WTC11 (cell line): Measurements from ENCODE around the gene SYNDIG1. TPM values are rescaled to one million over a fixed set of nuclear protein-coding genes. Genes with fewer than 3 reads are reported as not detected.

Source experiments
- ATAC-seq: fragments of 200-7000 bp; cut with Tn5 transposase; 2 replicates; pipeline ENCODE4 v1.10.0; 2021; ENCODE audit warnings: mild to moderate bottlenecking, moderate library complexity
- CTCF ChIA-PET: fragments of 300-600 bp; sonication (Branson Sonifier 250); formaldehyde crosslinking; loops from one replicate; lab custom pipeline; 2021; ENCODE audit warnings: antibody characterized with exemption; lab: Charles Lee
- POLR2A ChIA-PET: fragments of 350-600 bp; sonication (Branson Sonifier 250); formaldehyde crosslinking; loops from one replicate; lab custom pipeline; 2021; ENCODE audit warnings: antibody characterized with exemption; lab: Charles Lee
- DNase-seq: peaks from one replicate; pipeline ENCODE4 v3.0.0; 2021; ENCODE audit warnings: low spot score
- H3K27ac Mint-ChIP-seq: 2 replicates; pipeline ENCODE4 v1.8.0; 2021; ENCODE audit warnings: mixed read lengths
- H3K27me3 Mint-ChIP-seq: 2 replicates; pipeline ENCODE4 v1.8.0; 2021; ENCODE audit warnings: low read depth, mild to moderate bottlenecking, moderate library complexity, mixed read lengths
- H3K36me3 Mint-ChIP-seq: 2 replicates; pipeline ENCODE4 v1.8.0; 2021; ENCODE audit warnings: mixed read lengths
- H3K4me1 Mint-ChIP-seq: 2 replicates; pipeline ENCODE4 v1.8.0; 2022; ENCODE audit warnings: mixed read lengths
- H3K4me3 Mint-ChIP-seq: 2 replicates; pipeline ENCODE4 v1.8.0; 2021; ENCODE audit warnings: mild to moderate bottlenecking, moderate library complexity, mixed read lengths
- H3K9me3 Mint-ChIP-seq: 2 replicates; pipeline ENCODE4 v1.8.0; 2021; ENCODE audit warnings: mixed read lengths
- ELF4 ChIP-seq: sonication (generic); formaldehyde crosslinking; IDR thresholded peaks from 2 replicates; pipeline ENCODE4 v1.8.1; 2022; ENCODE audit warnings: low read depth, mild to moderate bottlenecking, moderate library complexity, missing genetic modification reagents
- FOXK1 ChIP-seq: sonication (generic); formaldehyde crosslinking; IDR thresholded peaks from 2 replicates; pipeline ENCODE4 v1.8.0; 2022; ENCODE audit warnings: mild to moderate bottlenecking, moderate library complexity, missing genetic modification reagents
- GRHL2 ChIP-seq: fragments of 250-450 bp; sonication (Bioruptor Pico); IDR thresholded peaks from 2 replicates; pipeline ENCODE4 v1.8.0; 2022; ENCODE audit warnings: mild to moderate bottlenecking, moderate library complexity; ENCODE audit not compliant: insufficient replicate concordance, severe bottlenecking
- JUN ChIP-seq: sonication (generic); formaldehyde crosslinking; IDR thresholded peaks from 2 replicates; pipeline ENCODE4 v1.8.0; 2023; ENCODE audit warnings: mild to moderate bottlenecking, missing genetic modification reagents
- NFATC4 ChIP-seq: fragments of 250-450 bp; sonication (Bioruptor Pico); IDR thresholded peaks from 2 replicates; pipeline ENCODE4 v1.9.0; 2021; ENCODE audit warnings: mild to moderate bottlenecking
- NR3C1 ChIP-seq: sonication (generic); formaldehyde crosslinking; conservative IDR thresholded peaks from 2 replicates; pipeline ENCODE4 v1.8.1; 2023; ENCODE audit warnings: low read depth, mild to moderate bottlenecking, missing genetic modification reagents
- OVOL2 ChIP-seq: fragments of 250-450 bp; sonication (Bioruptor Pico); IDR thresholded peaks from 2 replicates; pipeline ENCODE4 v1.9.0; 2021; ENCODE audit warnings: mild to moderate bottlenecking, borderline replicate concordance
- RELA ChIP-seq: sonication (generic); formaldehyde crosslinking; IDR thresholded peaks from 2 replicates; pipeline ENCODE4 v1.8.1; 2022; ENCODE audit warnings: missing genetic modification reagents, mild to moderate bottlenecking, borderline replicate concordance
- ZNF138 ChIP-seq: sonication (generic); formaldehyde crosslinking; conservative IDR thresholded peaks from 2 replicates; pipeline ENCODE4 v1.8.1; 2022; ENCODE audit warnings: mild to moderate bottlenecking, moderate library complexity, missing genetic modification reagents
- total RNA-seq: library from RNA; stranded (reverse); gene quantifications from 3 replicates; pipeline ENCODE4 v1.2.3, GENCODE V29; 2021
- TF ChIP-seq, protein P1 (sequence below): fragments of 250-450 bp; sonication (Bioruptor Pico); IDR thresholded peaks from 2 replicates; pipeline ENCODE4 v1.8.0; 2021; ENCODE audit warnings: mild to moderate bottlenecking
- TF ChIP-seq, protein P2 (sequence below): sonication (generic); formaldehyde crosslinking; IDR thresholded peaks from 2 replicates; pipeline ENCODE4 v1.8.1; 2022; ENCODE audit warnings: mild to moderate bottlenecking, moderate library complexity, missing genetic modification reagents
- TF ChIP-seq, protein P3 (sequence below): sonication (generic); formaldehyde crosslinking; IDR thresholded peaks from 2 replicates; pipeline ENCODE4 v1.8.1; 2022; ENCODE audit warnings: low read depth, missing genetic modification reagents, borderline replicate concordance
- TF ChIP-seq, protein P4 (sequence below): fragments of 250-450 bp; sonication (Bioruptor Pico); IDR thresholded peaks from 2 replicates; pipeline ENCODE4 v1.9.0; 2021; ENCODE audit warnings: moderate library complexity, mild to moderate bottlenecking, inconsistent platforms, borderline replicate concordance
- TF ChIP-seq, protein P5 (sequence below): fragments of 200-600 bp; IDR thresholded peaks from 2 replicates; pipeline ENCODE4 v1.8.0; 2022; ENCODE audit warnings: antibody characterized with exemption
- TF ChIP-seq, protein P6 (sequence below): sonication (generic); formaldehyde crosslinking; IDR thresholded peaks from 2 replicates; pipeline ENCODE4 v1.8.1; 2023; ENCODE audit warnings: mild to moderate bottlenecking, missing genetic modification reagents
- TF ChIP-seq, protein P7 (sequence below): fragments of 250-450 bp; sonication (Bioruptor Pico); conservative IDR thresholded peaks from 2 replicates; pipeline ENCODE4 v1.9.0; 2021; ENCODE audit warnings: mild to moderate bottlenecking
- TF ChIP-seq, protein P8 (sequence below): fragments of 250-450 bp; sonication (Bioruptor Pico); IDR thresholded peaks from 2 replicates; pipeline ENCODE4 v1.9.0; 2021; ENCODE audit warnings: mild to moderate bottlenecking, borderline replicate concordance
- TF ChIP-seq, protein P9 (sequence below): sonication (generic); formaldehyde crosslinking; conservative IDR thresholded peaks from 2 replicates; pipeline ENCODE4 v1.8.1; 2023; ENCODE audit warnings: mild to moderate bottlenecking, low read depth, missing genetic modification reagents, moderate library complexity

Gene SYNDIG1
- total RNA-seq, 1 experiment from 2014 or later, result 6.4 TPM

DNA sequence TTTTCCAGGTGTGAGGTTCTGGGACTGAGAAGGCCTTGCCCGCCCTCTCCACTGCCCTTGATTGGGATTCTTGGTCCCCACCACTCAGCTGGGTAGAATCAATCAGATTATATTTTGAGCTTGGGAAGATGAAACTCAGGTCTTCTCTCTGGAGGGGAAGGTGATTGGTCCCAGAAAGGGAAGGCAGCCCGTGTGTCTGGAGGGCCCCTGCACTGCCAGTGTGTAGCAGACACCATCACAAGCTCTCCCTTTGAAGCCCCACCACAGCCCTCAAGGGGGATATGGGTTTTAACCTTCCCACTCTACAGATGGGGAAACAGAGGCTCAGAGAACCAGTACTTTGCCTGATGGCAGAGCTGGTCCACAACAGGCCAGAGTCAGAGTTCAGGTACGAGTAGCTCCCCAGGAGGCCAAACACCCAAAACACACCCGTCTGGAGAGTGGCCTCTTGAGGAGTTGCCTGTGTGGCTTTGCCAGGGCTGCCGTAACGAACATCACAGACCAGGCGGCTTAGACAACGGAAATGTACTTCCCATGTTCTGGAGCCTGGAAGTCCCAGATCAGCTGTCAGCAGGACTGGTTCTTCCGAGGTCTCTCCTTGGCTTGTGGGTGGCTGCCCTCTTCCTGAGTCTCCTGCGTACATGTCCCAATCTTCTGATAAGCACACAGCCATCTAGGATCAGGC lies 205.6 kb downstream of the SYNDIG1 start:
- no peak for DNase-seq
- no peaks in the 10 kb centered on the region for H3K9me3 Mint-ChIP-seq
- no peaks in the 10 kb centered on the region for H3K4me1 Mint-ChIP-seq
- no peak overlapping the region for H3K27ac Mint-ChIP-seq
- no peak overlapping the region for H3K4me3 Mint-ChIP-seq
- no peaks in the 10 kb centered on the region for H3K27me3 Mint-ChIP-seq
- no peaks in the 10 kb centered on the region for H3K36me3 Mint-ChIP-seq
- ChIA-PET CTCF (no interaction called here), POLR2A (no interaction called here)
- ATAC-seq, result no peak
- TF ChIP-seq OVOL2 (CRISPR knock-in tag), result no peak
- no peak for TF ChIP-seq NFATC4 (CRISPR knock-in tag)
- TF ChIP-seq, protein P1, sequence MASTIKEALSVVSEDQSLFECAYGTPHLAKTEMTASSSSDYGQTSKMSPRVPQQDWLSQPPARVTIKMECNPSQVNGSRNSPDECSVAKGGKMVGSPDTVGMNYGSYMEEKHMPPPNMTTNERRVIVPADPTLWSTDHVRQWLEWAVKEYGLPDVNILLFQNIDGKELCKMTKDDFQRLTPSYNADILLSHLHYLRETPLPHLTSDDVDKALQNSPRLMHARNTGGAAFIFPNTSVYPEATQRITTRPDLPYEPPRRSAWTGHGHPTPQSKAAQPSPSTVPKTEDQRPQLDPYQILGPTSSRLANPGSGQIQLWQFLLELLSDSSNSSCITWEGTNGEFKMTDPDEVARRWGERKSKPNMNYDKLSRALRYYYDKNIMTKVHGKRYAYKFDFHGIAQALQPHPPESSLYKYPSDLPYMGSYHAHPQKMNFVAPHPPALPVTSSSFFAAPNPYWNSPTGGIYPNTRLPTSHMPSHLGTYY (CRISPR knock-in tag), result no peak
- TF ChIP-seq, protein P2, sequence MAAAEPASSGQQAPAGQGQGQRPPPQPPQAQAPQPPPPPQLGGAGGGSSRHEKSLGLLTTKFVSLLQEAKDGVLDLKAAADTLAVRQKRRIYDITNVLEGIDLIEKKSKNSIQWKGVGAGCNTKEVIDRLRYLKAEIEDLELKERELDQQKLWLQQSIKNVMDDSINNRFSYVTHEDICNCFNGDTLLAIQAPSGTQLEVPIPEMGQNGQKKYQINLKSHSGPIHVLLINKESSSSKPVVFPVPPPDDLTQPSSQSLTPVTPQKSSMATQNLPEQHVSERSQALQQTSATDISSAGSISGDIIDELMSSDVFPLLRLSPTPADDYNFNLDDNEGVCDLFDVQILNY, result no peak
- TF ChIP-seq RELA (CRISPR knock-in tag), result no peak
- TF ChIP-seq NR3C1 (CRISPR knock-in tag), result no peak
- no peak for TF ChIP-seq ELF4
- TF ChIP-seq, protein P3, sequence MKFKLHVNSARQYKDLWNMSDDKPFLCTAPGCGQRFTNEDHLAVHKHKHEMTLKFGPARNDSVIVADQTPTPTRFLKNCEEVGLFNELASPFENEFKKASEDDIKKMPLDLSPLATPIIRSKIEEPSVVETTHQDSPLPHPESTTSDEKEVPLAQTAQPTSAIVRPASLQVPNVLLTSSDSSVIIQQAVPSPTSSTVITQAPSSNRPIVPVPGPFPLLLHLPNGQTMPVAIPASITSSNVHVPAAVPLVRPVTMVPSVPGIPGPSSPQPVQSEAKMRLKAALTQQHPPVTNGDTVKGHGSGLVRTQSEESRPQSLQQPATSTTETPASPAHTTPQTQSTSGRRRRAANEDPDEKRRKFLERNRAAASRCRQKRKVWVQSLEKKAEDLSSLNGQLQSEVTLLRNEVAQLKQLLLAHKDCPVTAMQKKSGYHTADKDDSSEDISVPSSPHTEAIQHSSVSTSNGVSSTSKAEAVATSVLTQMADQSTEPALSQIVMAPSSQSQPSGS (CRISPR knock-in tag), result no peak
- TF ChIP-seq, protein P4, sequence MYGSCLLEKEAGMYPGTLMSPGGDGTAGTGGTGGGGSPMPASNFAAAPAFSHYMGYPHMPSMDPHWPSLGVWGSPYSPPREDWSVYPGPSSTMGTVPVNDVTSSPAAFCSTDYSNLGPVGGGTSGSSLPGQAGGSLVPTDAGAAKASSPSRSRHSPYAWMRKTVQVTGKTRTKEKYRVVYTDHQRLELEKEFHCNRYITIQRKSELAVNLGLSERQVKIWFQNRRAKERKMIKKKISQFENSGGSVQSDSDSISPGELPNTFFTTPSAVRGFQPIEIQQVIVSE (CRISPR knock-in tag), result no peak
- TF ChIP-seq, protein P5, sequence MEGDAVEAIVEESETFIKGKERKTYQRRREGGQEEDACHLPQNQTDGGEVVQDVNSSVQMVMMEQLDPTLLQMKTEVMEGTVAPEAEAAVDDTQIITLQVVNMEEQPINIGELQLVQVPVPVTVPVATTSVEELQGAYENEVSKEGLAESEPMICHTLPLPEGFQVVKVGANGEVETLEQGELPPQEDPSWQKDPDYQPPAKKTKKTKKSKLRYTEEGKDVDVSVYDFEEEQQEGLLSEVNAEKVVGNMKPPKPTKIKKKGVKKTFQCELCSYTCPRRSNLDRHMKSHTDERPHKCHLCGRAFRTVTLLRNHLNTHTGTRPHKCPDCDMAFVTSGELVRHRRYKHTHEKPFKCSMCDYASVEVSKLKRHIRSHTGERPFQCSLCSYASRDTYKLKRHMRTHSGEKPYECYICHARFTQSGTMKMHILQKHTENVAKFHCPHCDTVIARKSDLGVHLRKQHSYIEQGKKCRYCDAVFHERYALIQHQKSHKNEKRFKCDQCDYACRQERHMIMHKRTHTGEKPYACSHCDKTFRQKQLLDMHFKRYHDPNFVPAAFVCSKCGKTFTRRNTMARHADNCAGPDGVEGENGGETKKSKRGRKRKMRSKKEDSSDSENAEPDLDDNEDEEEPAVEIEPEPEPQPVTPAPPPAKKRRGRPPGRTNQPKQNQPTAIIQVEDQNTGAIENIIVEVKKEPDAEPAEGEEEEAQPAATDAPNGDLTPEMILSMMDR, result no peak
- no peak for TF ChIP-seq JUN
- TF ChIP-seq ZNF138, result no peak
- TF ChIP-seq, protein P6, sequence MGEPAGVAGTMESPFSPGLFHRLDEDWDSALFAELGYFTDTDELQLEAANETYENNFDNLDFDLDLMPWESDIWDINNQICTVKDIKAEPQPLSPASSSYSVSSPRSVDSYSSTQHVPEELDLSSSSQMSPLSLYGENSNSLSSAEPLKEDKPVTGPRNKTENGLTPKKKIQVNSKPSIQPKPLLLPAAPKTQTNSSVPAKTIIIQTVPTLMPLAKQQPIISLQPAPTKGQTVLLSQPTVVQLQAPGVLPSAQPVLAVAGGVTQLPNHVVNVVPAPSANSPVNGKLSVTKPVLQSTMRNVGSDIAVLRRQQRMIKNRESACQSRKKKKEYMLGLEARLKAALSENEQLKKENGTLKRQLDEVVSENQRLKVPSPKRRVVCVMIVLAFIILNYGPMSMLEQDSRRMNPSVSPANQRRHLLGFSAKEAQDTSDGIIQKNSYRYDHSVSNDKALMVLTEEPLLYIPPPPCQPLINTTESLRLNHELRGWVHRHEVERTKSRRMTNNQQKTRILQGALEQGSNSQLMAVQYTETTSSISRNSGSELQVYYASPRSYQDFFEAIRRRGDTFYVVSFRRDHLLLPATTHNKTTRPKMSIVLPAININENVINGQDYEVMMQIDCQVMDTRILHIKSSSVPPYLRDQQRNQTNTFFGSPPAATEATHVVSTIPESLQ (CRISPR knock-in tag), result no peak
- TF ChIP-seq, protein P7, sequence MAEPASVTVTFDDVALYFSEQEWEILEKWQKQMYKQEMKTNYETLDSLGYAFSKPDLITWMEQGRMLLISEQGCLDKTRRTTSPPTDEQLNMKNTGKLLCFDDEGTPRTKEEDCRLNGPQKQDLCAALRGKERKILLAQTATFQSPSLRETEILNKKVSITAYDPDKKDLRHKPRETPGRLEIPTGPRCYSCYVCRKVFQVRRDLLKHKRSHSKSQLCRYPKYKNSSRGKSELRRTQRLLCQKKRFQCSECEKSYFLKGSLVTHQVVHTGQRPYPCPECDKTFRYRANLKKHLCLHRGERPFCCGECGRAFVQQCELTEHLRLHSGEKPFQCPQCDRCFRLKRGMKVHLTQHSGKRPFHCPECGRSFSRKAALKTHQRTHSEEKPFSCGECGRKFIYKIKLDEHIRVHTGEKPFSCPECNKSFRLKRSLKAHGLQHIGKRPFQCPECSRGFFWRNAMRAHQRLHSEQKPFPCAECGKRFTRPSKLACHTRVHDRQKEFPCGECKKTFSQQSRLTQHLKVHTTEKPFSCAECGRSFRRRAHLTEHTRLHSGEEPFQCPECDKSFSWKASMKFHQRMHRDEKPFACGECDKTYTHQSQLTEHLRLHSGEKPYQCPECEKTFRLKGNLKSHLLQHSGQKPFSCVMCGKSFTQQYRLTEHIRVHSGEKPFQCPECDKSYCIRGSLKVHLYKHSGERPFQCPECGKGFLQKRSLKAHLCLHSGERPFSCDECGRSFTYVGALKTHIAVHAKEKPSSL (CRISPR knock-in tag), result no peak
- TF ChIP-seq GRHL2 (CRISPR knock-in tag), result no peak
- no peak for TF ChIP-seq FOXK1
- TF ChIP-seq, protein P8, sequence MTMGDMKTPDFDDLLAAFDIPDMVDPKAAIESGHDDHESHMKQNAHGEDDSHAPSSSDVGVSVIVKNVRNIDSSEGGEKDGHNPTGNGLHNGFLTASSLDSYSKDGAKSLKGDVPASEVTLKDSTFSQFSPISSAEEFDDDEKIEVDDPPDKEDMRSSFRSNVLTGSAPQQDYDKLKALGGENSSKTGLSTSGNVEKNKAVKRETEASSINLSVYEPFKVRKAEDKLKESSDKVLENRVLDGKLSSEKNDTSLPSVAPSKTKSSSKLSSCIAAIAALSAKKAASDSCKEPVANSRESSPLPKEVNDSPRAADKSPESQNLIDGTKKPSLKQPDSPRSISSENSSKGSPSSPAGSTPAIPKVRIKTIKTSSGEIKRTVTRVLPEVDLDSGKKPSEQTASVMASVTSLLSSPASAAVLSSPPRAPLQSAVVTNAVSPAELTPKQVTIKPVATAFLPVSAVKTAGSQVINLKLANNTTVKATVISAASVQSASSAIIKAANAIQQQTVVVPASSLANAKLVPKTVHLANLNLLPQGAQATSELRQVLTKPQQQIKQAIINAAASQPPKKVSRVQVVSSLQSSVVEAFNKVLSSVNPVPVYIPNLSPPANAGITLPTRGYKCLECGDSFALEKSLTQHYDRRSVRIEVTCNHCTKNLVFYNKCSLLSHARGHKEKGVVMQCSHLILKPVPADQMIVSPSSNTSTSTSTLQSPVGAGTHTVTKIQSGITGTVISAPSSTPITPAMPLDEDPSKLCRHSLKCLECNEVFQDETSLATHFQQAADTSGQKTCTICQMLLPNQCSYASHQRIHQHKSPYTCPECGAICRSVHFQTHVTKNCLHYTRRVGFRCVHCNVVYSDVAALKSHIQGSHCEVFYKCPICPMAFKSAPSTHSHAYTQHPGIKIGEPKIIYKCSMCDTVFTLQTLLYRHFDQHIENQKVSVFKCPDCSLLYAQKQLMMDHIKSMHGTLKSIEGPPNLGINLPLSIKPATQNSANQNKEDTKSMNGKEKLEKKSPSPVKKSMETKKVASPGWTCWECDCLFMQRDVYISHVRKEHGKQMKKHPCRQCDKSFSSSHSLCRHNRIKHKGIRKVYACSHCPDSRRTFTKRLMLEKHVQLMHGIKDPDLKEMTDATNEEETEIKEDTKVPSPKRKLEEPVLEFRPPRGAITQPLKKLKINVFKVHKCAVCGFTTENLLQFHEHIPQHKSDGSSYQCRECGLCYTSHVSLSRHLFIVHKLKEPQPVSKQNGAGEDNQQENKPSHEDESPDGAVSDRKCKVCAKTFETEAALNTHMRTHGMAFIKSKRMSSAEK, result no peak
- TF ChIP-seq, protein P9, sequence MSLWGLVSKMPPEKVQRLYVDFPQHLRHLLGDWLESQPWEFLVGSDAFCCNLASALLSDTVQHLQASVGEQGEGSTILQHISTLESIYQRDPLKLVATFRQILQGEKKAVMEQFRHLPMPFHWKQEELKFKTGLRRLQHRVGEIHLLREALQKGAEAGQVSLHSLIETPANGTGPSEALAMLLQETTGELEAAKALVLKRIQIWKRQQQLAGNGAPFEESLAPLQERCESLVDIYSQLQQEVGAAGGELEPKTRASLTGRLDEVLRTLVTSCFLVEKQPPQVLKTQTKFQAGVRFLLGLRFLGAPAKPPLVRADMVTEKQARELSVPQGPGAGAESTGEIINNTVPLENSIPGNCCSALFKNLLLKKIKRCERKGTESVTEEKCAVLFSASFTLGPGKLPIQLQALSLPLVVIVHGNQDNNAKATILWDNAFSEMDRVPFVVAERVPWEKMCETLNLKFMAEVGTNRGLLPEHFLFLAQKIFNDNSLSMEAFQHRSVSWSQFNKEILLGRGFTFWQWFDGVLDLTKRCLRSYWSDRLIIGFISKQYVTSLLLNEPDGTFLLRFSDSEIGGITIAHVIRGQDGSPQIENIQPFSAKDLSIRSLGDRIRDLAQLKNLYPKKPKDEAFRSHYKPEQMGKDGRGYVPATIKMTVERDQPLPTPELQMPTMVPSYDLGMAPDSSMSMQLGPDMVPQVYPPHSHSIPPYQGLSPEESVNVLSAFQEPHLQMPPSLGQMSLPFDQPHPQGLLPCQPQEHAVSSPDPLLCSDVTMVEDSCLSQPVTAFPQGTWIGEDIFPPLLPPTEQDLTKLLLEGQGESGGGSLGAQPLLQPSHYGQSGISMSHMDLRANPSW (CRISPR knock-in tag), result no peak
